GM19452 (cell line): Measurements from ENCODE around the gene LDHB.
A peak's percentile ranks its signal among the peaks of the same experiment; 100 is the strongest.
"Not testable (repeated sequence)": the region's sequence is repeated elsewhere in the genome, so short reads cannot be mapped to it uniquely, and the experiment has no call there.

Source experiments
- ATAC-seq: cut with Tn5 transposase; IDR thresholded peaks from one replicate; pipeline ENCODE4 v1.9.1; 2021; ENCODE audit not compliant: unreplicated experiment

The LDHB gene

DNA sequence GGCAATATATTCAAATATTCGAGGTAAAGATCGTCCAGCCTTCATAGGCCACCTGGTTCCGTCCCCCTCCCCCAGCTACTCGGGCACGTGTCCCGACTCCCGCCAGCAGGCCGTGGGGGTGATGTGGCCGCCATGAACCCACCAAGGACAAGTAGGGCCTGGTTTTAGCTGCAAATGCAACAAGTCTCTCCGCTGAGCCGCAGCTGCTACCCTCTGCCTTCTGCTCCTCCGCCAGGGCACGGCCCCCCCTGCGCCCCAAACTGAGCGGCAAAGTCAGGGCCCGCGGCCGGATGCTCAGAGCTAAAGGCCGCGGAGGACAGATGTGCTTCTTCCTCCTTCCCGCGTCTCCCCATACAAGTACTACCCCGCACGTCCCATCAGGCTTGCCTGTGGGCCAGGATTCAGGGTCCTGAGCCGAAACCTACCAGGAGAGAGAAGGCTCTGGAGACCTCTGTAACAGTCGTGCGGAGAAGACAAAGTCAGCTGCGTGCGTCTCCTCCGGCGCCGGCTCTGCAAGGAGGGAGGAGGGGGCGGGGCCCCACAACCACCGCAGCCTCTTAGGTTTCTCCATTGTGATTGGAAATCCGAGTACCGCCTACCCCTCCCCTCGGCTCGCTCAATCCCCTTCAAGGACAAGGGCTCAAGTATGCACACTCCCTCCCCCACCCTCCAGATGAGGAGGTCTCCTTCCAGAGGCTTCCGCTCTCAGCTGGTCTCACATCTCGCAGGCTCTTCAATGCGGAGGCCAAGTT is at the start of gene LDHB:
Gene LDHB (minus strand): TSS at position 517 of the 752 bp plus-strand sequence. CDS start 3,171 bp downstream, outside the sequence.
- ATAC-seq, result peak; percentile 94

DNA sequence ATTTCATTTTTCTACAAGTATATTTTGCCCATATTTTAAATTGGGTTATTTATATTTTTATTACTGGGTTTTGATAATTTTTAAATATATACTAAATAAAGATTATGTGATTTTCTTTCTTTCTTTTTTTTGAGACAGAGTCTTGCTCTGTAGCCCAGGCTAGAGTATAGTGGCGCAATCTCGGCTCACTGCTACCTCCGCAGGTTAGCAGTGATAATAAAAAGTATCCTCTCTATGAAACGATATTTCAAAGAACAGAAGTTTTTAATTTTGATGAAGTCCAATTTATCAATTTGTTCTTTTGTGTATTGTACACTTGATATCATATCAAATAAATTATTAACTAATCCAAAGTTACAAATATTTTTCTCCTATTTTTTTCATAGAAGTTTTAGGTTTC is 47.2 kb upstream of the LDHB start:
- no peak for ATAC-seq

DNA sequence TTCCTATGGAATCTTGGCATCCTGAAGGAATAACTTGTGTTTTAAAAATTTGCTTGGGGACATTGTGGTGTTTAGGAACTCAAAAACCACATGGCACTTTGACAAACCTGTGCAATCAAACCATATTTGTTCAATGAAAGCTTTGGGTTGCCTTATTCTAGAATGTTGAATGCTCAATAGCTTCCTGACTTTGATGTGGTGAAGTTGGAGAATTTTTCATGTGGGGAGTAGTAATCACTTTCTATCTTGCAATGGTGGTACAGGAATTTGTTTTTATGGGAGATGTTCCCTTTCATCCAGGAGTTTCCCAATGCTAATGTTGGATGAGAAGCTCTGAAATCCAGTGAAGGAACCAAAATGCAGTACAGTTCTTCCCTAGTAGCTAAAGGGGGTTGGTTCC is 42.2 kb upstream of the LDHB start:
- no peak for ATAC-seq

DNA sequence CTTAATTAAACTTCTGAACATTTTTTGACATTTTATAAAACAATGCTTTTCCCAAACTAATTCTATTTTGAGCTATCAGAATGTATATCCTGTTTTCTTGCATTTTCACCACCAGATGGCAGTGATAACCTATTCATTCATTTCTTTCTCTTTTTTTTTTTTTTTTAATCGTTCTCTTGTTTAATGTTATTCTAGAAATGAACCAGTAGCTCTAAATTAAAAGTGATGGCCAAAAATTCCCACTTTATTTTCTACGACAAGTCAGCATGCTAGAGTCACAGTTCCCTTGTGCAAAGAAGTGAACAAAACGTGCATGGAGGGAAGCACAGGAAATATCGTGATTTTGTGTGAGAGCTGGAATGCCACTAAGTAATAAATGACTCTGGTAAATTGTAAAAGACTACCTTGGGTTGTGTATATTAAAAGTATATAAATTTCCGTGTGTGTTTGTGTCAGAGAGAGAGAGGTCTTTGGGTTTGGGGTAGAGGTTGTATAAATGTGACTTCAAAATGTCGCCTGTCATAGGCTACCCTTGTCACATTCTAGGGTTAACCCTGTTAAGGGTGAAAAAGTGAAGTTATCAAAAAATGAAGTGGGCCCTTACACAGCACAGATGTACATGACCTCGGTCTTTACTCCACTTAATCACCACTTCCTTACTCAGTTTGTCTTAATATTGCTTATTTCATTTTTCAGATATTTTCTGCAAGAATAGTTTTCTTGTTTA is 40.4 kb upstream of the LDHB start:
- no peak for ATAC-seq

DNA sequence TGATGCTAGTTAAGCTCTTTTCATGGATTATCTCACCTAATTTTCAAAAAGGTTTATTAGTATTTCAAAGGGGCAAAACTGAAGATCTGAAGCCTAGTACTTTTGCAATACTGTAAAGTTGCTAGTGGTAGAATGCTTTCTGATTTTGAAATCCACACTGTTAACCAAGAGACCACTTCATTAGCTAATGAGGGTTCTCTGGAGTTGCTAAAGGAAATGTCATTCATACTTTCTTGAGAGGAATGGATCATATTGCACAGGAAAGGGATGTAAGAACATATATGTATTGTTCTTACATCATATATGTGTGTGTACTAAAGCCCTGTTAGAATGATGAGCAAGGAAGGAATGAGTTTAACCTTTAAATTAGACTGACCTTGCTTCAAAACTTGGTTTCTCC is 39.0 kb upstream of the LDHB start:
- ATAC-seq, result no peak

DNA sequence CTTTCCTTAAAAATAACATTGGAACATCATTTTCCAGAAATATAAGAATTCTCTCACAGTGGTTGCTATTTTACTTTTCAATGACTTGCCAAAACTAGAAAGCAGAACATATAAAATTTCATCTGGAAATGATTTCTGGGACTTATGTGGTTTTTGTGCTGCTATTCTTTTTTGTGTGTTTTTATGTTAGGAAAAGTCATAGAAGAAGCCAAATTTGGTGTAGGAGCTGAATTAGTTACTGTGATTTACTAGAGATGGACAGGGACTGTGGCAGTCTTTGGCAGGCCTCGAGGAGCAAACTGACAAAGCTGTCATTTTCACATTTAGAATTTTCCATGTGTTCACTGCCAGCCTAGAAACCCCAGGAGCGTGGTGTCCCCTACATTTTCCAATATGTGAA is 38.3 kb upstream of the LDHB start:
- no peak for ATAC-seq

DNA sequence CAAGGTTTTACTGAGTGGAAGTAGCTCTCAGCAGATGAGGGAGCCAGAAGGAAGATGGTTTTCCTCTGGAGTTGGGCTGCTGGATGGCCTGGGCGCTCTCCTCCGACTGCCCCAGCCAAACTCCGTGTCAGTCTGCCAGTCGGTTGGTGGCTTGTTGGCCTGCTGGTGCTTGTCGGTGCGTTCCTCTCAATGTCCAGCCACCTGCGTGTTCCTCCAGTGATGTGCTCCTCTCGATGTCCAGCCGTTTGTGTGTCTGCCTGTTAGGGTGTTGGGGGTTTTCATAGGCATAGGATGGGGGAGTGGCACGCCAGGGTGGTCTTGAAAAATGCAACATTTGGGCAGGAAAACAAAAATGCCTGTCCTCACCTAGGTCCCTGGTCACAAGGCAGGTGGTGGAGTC is 37.0 kb upstream of the LDHB start:
- ATAC-seq, result no peak

DNA sequence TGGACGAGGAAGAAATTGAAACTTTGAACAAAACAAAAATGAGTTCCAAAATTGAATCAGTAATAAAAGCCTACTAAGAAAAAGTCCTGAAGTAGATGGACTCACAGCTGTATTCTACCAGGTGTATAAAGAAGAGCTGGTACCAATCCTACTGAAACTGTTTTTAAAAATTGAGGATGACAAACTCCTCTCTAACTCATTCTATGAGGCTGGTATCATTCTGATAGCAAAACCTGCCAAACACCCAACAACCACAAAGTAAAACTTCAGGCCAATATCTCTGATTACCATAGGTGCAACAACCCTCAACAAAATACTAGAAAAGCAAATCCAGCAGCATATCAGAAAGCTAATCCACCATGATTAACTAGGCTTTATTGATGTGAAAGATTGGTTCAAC is 33.9 kb upstream of the LDHB start:
- ATAC-seq, result no peak

DNA sequence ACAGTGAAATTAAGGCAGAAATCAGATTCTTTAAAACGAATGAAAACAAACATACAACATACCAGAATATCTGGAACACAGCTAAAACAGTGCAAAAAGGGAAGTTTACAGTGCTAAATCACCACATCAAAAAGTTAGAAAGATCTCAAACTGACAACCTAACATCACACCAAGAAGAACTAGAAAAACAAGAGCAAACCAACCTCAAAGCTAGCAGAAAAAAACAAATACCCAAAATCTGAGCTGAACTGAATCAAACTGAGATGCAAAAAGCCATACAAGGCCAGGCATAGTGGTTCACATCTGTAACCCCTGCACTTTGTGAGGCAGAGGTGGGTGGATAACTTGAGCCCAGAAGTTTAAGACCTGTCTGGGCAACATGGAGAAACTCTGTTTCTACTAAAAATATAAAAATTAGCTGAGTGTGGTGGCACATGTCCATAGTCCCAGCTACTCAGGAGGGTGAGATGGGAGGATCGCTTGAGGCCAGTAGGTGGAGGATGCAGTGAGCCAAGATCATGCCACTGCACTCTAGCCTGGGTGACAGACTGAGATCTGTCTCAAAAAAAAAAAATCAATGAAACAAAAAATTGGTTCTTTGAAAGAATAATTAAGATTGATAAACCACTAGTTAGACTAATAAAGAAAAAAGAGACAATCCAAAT is 33.2 kb upstream of the LDHB start:
- ATAC-seq, result no peak

DNA sequence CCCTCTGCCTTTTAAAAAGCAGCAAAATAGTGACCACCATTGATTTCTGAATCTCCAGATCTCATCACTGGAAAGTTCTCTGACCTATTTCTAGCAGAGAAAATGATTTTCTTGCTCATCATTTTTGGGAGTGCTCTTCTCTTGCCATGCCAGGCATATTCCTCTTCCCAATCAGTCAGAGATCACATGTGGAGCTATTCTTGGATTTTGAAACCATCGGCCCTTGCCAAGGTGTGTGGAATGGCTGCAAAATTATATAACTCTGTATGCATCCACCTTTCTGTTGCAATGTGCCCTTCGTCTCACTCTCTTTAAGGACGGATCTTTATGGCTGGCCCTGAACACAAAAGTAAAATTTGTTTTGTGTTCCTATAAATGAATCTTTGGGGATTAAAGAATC is 25.5 kb upstream of the LDHB start:
- ATAC-seq, result no peak

DNA sequence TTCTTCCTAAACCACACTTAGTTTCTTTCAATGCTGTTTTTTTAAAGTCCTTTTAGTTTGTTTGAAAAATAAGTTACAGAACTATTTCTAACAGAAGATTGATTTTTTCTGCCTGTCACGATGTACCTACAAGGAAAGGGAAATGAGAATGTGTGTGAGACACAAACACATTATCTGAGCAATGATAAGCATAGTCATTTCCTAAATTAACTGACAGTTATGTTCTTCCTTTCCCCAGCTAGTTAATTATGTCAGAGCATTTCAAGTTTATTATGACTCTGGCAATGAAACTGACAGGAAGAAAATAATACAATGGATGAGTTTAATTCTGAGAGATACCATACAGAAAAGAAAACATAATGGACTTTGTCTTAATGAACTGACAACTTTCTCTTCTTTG is 21.3 kb upstream of the LDHB start:
- ATAC-seq, result no peak

DNA sequence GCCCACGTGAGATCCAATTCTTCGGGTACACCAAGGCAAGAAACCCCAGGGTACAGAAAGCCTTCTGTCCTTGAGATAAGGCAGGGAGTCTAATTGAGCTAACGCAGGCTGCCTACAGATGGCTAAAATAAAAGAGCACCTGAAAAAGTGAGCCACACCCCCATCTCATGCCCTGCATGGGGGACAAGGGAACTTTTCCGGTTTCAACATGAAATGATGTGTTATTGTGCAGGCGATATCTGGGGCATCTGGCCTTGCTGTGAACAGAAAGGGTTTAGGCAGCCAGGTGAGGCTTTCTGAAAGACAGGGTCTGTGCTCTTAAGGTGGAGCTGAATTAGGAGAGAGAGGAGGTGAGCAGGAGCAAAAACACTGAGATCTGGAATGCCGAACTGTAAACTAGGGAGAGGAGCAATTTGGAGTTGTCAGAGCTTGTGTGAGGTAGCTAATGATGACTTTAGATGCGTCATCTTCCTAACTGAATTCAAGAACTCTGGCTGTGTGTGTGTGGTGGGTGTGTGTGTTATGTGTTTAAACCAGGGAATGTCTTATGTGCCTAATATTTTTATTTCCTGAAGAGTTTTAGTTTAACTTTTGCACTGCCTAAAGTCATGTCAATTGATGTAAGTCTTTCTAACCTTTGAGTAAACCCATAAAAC is 20.1 kb upstream of the LDHB start:
- no peak for ATAC-seq

DNA sequence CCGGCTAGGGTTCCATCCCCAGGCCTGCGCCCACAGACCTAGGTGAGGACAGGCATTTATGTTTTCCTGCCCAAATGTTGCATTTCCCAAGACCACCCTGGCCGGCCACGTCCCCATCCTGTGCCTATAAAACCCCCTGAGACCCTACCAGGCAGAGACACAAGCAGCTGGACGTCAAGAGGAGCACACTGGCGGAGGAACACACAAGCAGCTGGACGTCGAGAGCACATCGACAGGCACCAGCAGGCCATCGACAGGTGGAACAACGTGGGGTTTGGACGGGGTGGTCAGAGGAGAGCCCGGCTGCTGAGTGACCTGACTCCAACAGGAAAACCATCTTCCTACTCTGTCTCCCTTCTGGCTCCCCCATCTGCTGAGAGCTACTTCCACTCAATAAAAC is 19.6 kb upstream of the LDHB start:
- ATAC-seq, result no peak

DNA sequence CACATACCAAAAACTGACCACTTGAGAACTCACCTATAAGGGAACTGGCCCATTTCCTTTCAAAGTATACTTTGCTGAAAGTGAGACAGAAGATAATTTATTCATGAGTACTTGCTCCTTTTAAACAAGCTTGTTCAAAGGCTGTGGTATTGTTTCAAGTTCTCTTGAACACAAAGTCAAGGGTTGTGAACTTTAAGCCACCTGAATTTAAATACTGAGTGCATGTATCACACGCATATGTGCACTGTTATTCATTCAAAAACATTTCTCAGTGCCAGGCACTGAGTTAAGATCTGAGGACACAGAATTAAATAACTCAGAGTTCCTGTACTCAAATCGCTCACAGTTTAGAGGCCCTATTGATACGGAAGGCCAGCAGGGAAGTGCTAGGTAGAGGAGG is 19.1 kb upstream of the LDHB start:
- no peak for ATAC-seq

DNA sequence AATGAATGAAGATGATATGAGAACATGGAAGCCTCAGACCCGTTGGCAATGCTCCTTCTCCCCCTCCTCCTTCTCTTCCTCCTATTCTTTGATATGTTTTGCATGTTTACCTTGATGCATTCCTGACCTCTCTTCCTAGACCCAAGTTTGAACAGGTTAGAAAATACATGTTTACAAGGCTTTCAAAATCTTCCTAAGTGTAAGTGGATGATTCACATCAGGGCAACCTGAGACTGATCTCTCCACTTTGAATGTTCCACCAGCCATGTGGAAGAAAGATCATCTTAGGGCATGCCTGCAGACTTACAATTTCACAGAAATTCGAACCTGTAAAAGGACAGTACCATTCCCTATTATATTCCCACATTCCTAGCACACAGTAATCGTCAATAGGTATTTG is 18.0 kb upstream of the LDHB start:
- ATAC-seq, result no peak

DNA sequence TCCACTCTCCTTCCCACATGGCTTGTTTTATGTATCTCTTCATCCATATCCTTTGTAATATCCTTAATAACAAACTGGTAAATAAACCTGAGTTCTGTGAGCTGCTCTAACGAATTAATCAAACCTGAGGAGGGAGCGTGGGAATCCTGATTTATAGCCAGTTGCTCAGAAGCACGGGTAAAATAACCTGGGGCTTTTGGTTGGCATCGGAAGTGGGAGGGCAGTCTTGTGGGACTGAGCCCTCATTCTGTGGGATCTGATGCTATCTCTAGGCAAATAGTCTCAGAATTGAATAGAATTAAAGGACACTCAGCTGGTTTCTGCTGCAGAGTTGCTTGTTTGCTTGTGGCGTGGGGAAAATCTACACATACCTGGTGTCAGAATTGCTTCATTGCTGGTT is 17.5 kb upstream of the LDHB start:
- ATAC-seq, result no peak

DNA sequence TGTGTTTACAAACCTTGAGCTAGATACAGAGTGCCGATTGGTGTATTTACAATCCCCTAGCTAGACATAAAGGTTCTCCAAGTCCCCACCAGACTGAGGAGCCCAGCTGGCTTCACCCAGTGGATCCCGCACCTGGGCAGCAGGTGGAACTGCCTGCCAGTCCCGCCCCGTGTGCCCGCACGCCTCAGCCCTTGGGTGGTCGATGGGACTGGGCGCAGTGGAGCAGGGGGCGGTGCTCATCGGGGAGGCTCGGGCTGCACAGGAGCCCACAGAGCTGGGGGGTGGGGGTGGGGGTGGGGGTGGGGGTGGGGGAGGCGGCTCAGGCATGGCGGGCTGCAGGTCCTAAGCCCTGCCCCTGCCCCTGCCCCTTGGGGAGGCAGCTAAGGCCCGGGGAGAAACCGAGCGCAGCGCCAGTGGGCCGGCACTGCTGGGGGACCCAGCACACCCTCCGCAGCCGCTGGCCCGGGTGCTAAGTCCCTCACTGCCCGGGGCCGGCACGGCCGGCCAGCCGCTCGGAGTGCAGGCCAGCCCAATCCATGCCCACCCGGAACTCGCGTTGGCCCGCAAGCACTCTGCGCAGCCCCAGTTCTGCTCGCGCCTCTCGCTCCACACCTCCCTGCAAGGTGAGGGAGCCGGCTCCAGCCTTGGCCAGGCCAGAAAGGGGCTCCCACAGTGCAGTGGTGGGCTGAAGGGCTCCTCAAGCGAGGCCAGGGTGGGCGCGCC is 16.3 kb upstream of the LDHB start:
- not testable (repeated sequence) for ATAC-seq

DNA sequence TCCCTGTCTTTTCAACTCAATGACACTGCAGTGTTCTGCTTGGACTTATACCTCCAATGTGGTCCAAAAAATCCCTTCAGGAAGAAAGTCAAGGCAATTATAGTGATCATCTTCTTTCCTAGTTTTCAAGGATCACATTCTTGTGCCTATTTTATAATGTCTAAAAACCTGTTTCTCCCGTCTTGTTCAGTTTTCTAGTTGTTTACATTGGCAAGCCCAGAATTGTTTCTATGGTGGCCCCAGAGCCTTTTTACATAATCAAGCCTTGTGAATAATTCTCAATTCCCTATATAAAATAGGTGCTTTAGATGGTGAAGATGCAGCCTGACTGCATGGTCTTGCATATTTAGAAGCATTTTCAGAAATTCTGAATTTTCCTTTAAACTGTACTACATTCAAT is 14.5 kb upstream of the LDHB start:
- no peak for ATAC-seq

DNA sequence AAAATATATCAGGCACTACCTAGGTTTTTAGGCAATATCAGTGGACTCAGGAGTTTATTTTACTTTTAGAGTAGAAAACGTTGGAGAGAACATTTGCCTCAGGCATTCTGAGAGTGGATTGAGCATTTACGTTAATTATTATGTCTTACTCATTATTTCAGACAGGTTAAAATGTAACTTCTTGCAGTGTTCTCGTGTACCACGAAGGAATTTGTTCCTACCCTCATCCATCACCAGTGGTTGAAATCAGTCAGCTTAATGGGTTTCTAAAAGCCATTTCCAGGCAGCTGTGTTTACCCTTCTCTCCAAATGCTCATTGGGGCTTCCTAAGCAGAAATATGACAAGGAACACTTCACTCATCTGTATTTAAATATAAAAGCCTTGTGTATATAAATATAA is 9.1 kb upstream of the LDHB start:
- ATAC-seq, result no peak

DNA sequence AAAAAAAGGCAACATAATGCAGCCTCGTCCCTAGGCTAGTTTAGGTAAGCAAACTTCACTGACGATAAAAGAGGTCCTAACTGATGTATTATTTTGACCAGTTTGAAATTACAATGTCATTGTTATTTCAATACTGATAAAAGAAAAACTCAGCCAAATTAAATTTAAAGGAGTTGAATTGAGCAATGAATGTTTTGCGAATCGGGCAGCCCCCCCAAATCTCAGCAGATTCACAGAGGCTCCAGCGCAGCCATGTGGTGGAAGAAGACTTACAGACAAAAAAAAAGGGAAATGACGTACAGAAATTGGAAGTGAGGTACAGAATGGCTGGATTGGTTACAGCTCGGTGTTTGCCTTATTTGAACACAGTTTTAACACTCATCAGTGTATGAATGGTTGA is 8.2 kb upstream of the LDHB start:
- no peak for ATAC-seq
